Stimulated activated CD4-positive, alpha-beta T cell treated with anti-CD3 and anti-CD28 coated beads, Interleukin-2, amount 100 ng/mL, for 24 hours (primary cell): Measurements from ENCODE around the gene B4GALT2.

ENCODE experiments used
- DNase-seq, 2 donors: peaks; one replicate each; pipeline ENCODE4 v3.0.0-alpha.2; 2020

The B4GALT2 gene

DNA sequence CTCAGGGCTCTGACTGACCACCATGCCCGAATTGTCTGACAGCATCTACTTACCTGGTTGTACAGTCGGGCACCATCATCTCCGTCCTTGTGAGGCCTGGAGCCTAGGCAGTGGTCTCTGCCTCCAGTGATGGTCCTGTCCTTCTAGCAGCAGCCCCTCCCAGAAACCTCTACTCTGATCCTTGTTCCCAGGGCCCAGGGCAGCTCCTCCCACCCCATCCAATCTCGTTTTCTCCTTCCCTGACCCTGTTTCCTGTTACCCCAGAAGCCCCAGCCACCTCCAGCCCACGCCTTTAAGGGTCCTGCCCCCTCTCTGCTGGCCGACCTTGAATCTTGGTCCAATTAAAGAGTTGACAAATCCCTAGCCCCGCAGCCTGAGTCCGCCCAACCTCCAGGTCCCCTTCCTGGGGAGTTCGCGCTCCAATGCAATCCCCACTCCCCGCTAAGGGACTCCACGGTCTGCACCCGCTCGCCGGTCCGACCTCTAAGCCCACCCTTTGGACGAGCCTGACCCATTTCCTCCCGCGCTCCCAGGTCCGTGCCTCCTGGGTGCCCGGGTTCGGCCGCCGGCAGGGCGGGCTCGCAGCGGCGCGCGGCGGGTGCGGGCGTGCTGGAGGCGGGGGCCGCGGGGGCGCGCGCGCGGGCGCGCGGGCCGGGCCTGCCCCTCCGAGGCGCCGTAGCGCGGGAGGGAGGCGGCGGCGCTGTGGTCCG lies at the start of gene B4GALT2:
B4GALT2 (plus strand) TSS at position 660 of the 710 bp plus-strand sequence. CDS start 1,951 bp downstream, outside the sequence.
- peak; percentile 41 to 66 for DNase-seq

DNA sequence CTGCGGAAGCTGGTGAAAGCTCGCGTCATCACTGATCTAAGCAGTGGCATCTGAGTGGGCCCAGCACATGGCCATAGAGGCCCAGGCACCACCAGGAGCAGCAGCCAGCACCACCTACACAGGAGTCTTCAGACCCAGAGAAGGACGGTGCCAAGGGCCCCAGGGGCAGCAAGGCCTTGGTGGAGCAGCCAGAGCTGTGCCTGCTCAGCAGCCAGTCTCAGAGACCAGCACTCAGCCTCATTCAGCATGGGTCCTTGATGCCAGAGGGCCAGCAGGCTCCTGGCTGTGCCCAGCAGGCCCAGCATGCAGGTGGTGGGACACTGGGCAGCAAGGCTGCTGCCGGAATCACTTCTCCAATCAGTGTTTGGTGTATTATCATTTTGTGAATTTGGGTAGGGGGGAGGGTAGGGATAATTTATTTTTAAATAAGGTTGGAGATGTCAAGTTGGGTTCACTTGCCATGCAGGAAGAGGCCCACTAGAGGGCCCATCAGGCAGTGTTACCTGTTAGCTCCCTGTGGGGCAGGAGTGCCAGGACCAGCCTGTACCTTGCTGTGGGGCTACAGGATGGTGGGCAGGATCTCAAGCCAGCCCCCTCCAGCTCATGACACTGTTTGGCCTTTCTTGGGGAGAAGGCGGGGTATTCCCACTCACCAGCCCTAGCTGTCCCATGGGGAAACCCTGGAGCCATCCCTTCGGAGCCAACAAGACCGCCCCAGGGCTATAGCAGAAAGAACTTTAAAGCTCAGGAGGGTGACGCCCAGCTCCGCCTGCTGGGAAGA lies 48.7 kb upstream of the B4GALT2 start:
- DNase-seq: peak in 1 of 2 donors; percentile 28

- DNase-seq: no peak
Observed at GRCh38 chr1:43930949-43931275, 48.1 kb upstream of the B4GALT2 start.

GRCh38 chr1:43931711-43932660 lies 47.0 kb upstream of the B4GALT2 start:
- DNase-seq: no peak

DNA sequence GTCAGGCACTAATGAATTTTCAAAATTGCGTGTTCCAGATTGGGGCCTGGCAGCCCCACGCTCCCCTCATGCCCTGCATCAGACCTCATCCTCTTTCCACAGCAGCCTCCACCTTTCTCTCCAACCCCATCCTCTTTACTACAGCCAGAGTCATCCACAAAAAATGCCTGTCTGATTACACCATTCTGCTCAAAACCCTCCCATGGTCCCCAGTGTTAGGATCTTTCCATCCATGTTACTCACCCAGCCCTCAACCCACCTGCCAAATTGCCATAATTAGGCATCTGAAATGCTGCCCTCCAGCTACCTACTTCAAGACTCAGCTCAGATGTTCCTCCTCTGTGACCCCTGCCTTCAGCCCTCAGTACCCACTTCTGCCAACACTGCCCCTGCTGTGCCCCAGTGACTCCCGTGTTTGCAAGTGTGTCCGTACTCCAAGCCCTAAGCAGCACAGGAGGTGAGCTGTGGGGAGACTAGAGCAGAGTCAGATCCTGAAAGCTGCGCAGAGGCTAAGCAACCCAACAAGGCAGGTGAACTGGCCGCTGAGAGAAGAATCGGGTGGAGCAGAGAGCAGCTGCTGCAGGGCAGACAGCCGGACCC lies 46.1 kb upstream of the B4GALT2 start:
- no peak for DNase-seq

GRCh38 chr1:43933386-43934100 lies 45.5 kb upstream of the B4GALT2 start, which contains the start of gene ARTN:
Gene ARTN, plus strand, starts transcription at chr1:43933801. Its CDS starts 1,856 bp downstream, at chr1:43935657.
- peak in 1 of 2 donors; percentile 25 for DNase-seq

- DNase-seq: peak; percentile 63 to 71
Observed at GRCh38 chr1:43934101-43934985, 44.7 kb upstream of the B4GALT2 start.

DNA sequence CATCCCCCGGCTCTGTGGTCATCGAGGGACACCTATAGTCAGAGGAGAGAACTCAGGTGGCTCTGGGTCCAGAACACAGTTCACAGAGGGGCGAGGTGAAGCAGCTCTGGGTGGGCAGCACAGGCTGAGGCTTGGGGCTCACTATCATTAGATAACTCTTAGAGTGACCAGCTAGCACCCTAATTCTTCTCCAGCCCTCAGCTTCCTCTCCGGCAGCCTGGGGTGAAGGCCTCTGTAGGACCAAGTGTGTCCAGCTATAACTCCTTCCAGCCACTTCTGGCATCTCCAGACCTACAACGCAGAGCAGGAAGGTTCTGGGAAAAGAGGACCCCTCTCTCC lies 44.1 kb upstream of the B4GALT2 start:
- DNase-seq: no peak

GRCh38 chr1:43935711-43936427 lies 43.1 kb upstream of the B4GALT2 start:
- no peak for DNase-seq

- peak in 1 of 2 donors; percentile 43 for DNase-seq
Observed at GRCh38 chr1:43936431-43937151, 42.4 kb upstream of the B4GALT2 start.

DNA sequence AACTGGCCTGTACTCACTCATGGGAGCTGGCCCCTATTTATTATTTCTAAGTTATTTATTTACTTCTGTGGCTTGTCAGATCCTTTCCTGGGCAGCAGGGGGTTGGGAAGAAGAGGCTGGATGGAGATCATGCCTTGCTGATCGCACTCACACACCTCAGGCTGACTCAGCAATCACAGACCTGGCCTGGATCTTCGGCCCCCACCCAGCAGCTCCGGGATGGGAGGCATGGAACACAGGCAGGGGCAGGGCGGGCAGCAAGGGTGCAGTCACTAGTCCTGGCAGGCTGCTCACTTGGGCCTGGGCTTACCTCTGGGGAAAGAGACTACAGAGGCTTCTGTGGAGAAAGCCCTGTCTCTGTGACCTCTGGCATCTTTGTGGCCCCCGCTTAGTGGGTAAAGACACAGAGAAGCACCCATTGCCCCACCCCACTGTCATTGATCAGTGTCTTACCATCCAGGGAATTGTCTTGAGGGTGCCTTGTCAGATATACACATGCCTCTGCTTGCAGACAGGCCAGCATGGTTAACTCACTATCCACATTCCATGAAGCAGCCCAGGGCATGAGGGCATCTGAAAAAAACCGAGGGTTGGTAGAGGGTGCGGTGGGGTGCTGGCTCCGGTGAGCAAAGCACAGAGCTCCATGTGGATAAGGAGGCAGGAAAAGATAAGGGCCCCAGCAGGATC lies 41.7 kb upstream of the B4GALT2 start:
- DNase-seq: no peak

GRCh38 chr1:43938383-43938782 lies 40.6 kb upstream of the B4GALT2 start:
- DNase-seq: no peak

GRCh38 chr1:43938892-43939587 lies 40.0 kb upstream of the B4GALT2 start:
- no peak for DNase-seq

- no peak for DNase-seq
Observed at GRCh38 chr1:43942411-43942810, 36.6 kb upstream of the B4GALT2 start.

DNA sequence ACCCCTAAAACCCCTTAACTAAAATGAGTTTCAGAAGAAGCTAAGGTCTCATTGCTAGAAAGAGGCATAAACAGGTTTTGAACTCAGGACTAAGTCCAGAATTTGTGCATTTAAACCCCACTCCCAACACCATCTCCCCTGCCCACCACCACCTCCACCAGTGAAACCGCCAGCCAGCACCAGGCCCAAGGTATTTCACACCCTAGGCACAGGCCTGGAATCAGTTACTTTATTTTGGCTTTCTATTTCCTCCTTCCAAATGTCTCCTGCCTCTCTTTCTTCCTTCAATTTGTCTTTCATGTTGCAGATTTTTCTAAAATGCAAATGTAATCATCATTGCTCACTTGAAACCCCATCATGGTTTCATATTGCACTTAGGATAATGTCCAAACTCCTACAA lies 34.1 kb upstream of the B4GALT2 start:
- no peak for DNase-seq

GRCh38 chr1:43945674-43946235 lies 33.3 kb upstream of the B4GALT2 start:
- DNase-seq: no peak

- peak; percentile 95 for DNase-seq
Observed at GRCh38 chr1:43946236-43947060, 32.6 kb upstream of the B4GALT2 start, which contains the start of gene IPO13. Gene IPO13, plus strand, starts transcription at chr1:43946950. Its CDS starts 651 bp downstream, at chr1:43947601.
